Measurements from ENCODE around the gene AGAP1.

GRCh38 chr2:236033462-236033861 lies 539.6 kb downstream of the AGAP1 start:
- TF ChIP-seq CTCF (IDR thresholded peaks at IDR 0.05) (no peak), POLR2A (IDR thresholded peaks at IDR 0.05) (no peak)

All from right lobe of liver (tissue), 4 donors.